ENCODE measurements around the gene KIAA0930.

KIAA0930 gene

DNA sequence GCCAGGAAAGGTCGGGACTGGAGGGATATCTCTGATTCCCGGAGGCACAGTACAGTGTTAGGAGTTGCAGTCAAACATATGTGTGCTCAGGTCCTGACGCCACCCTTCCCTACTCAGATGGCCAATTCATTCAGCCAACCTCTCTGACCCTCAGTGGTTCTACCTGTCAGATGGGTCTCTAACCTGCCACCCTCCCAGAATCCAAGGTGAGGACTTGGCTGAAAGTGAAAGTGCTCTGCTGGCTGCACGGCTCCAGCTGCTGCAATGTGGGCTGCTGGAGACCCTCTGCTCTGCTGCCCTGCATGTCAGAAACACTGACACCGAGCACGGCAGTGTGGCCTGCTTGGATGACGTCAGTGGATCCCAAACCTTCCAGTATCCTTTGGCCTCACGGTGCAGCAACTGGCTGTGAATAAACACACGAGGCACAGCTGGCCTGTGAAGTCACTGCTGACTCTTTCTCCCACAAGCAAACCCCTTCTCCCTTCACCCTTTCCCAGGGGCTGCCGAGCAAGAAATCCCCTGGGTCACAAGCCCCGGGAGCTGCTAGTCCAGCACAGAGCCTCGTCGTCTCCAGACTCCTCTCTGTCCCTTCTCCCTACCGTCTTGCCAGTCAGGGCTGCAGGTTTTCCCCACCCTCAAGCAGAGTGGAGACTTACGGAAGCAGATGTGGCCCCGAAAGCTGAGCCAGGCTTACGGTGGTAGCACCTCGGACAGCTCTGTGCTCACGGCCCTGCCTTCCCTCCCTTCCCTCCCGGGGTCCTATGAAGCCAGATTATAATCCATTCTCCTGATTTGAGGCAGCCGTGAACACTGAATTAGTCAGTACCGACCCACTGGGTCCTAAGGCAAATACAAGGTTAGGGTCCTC lies 24.3 kb downstream of the KIAA0930 start:
- no peak for DNase-seq (ENCODE audit: low read depth)

DNA sequence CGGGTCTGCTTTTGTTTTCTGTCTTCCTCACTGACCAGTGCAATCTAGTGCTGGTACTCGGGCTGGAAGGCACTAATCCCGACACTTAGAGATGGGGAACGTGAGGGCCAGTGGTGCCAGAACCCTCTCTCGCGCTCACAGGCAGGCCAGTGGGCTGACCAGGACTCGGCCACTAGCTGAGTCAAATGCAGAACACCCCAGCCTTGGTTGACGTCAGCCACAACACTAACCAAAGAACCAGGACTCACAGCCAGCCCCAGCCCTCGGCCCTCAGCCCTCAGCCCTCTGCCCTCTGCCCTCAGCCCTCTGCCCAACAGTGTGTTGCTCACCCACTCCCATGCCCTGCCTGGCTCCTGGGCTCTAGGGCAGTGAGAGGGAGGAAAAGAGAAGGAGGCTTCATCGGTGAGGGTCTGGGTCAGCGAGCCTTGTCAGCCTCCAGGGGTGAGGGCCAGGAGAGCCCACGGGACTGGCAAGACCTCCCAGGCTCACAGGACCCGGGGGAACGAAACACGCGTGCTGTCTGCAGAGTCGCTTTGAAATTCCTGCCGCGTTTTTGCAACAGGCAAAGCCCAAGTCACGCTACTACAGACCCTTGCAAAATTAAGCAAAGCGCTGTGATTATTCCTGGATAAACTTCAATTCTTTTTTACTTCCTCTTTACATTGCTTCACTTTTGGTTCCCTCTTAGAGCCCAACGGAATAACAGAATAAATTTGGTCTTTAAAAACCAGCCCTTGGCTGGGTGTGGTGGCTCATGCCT lies 27.5 kb downstream of the KIAA0930 start:
- no peak for DNase-seq (ENCODE audit: low read depth)

DNA sequence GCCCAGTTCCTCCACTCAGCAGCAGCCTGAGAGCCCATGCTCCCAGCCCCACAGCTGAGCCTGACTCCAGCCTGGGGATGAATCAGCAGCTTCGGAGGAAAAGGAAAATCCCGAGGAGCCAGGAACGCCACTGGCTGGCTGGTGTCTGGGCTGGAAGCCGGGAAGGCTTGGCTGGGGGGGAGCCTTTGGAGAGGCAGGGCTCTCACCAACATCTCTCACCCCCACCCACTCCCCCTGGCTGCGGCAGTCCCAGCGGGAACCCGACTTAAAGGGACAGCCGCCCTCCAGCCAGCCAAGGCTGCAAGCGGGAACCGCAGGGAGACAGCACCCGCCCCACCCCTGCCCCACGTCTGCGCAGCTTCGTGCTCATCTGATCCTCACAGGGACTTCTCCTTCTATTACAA lies 28.4 kb downstream of the KIAA0930 start:
- DNase-seq (ENCODE audit: low read depth): no peak

DNA sequence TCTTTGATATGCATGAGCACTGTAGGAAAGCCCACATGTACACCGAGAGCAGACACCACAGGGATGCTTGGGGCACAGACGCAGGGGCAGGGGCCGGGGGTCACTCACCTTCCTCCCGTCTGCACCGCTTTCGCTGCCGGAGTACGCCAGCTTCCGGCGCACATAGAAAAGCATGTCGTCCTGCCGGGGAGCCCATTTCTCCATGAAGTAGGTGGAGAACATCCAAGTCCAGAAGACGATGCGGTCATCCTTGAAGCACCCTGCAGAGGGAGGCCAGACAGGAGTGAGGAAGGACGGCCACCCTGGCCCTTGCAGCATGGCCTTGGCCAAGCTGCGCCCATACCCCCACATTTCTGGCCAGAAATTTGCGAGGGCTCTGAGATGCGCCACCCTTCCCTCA lies 28.8 kb downstream of the KIAA0930 start:
- DNase-seq (ENCODE audit: low read depth): no peak

DNA sequence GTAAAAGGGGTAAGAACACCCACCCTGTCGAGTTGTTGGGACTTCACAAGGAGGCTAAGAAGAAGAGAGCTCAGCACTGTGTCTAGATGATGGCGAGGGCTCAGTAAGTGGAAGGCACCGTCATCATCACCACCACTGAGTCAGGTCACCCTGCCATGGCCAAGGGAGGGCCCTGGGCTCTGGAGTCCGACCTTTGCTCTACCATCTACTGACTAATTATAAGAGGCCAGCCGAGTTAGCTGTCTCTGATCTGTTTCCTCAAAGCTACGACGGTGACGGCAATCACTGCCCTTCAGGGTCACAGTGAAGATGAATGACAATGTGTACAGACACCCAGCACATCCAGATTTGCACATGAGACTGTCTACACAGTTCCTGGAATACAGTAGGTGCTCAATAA lies 29.3 kb downstream of the KIAA0930 start:
- no peak for DNase-seq (ENCODE audit: low read depth)

DNA sequence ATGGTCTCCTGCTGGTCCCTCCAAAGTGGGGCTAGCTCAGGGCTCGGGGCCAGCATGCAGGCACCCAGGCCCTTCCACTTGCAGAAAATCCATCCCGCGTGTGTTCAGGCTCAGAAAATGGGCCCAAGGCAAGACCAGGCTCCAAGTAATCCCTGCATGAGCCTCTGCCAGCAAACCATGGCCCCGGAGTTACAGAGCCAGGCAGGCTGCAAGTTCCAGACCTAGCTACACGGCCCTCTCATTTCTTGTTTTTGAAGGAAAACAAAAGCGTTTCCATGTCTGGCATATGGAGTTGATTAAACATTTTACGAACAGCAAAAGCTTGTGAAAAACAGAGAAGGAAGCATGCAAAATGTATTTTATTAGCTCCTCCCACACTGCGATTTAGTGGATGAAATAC lies 29.7 kb downstream of the KIAA0930 start:
- DNase-seq (ENCODE audit: low read depth): no peak

DNA sequence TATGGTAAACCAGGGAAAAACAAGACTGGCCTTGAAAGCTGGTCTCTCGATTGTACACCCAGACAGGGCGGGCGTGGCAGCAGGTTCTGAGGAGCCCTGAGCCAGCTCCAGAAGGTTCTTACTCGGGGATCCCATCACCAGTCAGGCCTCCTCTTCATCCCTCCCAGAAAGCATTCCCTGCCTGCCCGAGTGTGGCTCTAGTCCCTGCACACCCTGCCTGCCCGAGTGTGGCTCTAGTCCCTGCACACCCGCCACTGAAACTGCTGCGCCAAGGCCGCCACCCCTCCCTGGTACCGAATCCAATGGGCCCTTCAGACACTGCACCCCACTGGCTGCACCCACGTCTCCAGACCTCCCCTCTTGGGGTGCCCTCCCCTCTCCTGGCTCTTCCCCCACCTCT lies 30.1 kb downstream of the KIAA0930 start:
- DNase-seq (ENCODE audit: low read depth): no peak

DNA sequence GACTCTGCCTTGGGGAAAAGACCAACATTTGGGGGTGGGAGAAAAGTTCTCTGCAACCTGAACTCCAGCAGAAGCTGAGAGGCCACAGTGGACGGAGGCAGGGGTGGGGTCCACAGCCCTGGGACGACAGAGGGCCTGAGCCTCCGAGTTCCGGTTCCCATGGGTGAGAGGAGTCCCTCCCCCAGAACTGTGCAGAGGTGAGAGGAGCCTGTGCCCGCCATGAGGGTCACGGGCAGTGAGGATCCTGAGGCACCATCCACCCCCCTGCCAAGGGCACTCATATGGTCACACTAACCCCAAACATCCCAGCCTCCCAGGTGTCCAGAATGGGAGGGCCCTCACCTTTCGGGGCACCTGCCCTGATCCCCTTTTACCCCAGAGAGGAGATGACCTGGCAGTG lies 30.5 kb downstream of the KIAA0930 start:
- no peak for DNase-seq (ENCODE audit: low read depth)

DNA sequence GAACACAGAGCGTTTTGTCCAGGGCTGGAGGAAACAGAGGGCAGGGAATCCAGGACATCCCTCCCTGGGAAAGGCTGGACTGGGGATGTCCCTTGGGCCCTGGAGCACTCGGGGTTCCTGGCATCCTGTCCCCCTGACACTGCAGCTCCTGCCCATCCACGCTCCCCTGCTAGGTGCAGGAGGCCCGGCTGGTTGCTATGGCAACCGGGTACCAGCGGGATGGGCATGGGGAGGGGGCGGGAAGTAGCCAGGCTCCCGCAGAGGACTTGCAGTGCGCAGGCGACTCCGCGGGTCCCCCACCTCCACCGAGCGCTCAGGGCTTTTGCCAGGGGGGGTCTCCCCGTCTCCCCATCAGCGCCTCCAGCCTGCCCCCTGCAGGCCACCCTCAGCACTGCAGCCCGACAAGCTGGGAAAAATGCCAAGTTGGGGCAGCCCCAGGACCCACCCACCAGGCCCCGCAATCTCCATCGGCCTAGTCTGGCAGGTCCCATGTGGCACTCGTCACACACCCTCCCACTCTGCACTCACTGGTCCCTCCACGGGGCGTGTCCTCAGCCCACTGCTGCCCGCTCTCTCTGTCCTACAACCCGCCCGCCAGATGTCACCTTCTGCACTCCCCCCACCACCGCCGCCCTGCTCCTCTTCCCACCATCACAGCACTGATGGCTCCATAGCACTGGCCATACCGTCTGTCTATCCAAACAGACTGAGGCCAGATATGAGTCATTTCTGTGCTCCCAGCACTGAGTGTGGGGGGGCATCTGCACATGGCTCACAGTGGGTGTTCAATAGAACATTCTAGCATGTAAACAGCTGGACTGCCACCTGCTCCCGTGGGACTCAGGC lies 31.5 kb downstream of the KIAA0930 start:
- no peak for DNase-seq (ENCODE audit: low read depth)

DNA sequence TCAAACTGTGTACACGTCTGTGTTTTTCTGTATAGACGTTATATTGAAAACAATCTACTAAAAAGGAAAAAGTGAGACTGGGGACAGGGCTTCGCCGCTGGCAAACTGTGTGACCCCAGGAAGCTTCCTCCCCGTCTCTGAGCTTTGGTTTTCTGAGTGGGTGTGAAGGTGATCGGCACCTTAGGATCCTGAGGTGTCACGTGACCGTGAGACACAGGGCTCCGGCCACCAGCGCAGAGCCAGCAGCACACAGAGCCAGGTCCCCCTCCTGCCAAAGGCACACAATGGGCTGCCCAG lies 32.0 kb downstream of the KIAA0930 start:
- no peak for DNase-seq (ENCODE audit: low read depth)

DNA sequence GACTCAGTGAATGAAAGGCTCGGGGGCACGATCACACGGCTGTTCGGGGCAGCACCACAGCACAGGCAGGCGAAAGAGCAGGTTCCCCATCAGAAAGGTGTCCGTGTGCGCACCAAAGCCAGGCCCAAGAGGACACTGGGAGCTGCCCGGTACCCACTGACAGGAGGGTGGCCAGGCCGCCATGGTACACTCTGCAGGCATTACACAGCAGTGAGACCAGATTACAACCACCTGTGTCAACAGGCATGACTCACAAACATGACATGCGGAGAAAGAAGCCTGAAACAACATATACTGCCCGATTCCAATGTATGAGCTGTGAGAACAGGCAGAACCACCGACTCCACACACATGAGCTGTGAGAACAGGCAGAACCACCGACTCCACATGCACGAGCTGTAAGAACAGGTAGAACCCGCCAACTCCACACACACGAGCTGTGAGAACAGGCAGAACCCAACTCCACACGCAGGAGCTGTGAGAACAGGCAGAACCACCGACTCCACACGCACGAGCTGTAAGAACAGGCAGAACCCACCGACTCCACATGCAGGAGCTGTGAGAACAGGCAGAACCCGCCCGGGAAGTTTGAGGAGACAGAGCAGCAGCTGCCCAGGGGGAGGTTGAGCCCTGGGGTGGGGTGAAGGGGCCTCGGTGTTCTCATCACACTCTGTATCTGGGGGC lies 32.6 kb downstream of the KIAA0930 start:
- DNase-seq (ENCODE audit: low read depth): no peak

DNA sequence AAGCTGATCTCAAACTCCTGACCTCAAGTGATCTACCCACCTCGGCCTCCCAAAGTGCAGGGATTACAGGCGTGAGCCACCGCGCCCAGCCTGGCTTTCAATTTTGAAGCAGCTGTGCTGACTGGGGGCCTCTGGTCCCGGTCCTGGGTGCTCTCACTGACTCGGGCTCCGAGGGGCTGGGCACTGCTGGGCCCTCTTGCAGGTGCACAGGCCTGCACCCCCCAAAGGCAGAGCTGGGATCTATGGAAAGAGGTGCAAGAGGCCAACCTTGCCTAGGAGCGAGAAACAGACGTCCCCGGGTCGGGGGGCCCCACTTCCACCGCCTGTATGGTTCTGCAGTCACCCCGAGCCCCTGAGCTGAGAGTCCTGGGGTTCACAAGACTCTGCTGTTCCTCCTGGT lies 33.2 kb downstream of the KIAA0930 start:
- DNase-seq (ENCODE audit: low read depth): no peak

DNA sequence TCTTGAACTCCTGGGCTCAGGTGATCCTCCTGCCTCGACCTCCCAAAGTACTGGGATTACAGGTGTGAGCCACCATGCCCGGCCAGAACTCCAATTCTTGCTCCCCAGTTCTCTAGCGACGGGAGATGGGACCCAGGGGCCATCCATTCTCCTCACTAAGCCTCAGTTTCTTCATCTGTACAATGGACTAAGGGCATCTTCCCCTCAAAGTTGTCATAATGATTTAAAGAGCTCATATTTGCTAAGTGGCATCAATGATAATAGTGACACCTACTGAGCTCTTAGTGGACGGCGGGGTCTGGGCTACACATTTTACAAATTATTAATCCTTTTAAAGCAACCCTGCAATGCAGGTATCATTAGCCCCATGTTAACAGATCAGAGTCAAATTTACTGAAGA lies 34.5 kb downstream of the KIAA0930 start:
- no peak for DNase-seq (ENCODE audit: low read depth)

DNA sequence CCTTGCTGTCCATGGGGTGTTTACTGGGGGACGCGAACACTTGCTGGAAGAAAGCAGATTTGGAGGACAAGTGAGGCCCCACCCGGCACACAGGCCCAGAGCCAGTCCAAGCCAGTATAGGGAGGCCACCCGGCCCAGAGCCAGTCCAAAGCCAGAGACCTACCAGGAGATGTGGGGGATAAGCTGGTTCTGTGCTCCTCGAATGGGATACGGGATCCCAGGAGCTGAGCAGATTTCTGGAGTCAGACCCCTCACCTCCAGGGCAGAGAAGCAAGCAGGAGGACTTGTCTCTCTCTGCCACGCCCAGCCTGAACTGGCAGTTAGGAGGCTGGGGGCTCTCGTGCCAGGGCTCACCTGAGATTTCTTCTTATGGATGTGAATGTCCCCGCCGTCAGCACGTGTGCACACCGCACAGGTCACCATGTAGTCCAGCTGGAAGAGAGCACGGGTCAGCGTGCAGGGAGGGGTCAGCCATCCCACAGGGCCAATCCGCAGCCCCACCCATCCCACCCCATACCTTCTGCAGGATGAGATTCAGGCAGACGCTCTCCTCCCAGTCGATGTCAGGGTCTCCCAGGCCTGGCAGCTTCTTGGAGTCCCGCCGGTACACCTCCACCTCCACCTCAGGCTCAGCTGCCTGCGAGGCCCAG lies 35.3 kb downstream of the KIAA0930 start:
- DNase-seq (ENCODE audit: low read depth): no peak

DNA sequence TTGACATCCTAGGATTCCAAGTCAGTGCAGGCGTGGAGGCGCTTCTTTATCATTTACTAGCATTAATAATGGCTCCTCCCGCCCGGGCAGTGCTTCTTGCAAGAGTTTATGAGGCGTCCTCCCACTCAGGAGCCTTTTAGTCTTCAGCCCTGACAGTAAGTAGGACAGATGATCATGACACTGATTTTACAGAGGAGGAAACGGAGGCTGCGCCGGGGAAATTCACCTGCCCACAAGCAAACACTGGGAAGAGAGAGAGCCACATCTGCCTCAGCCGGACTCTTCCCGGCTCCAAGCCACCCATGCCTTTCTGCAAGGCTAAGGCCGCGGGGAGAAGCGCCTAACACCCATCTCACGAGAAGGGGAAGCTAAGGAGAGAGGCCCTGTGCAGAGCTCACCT lies 35.9 kb downstream of the KIAA0930 start:
- DNase-seq (ENCODE audit: low read depth): no peak

DNA sequence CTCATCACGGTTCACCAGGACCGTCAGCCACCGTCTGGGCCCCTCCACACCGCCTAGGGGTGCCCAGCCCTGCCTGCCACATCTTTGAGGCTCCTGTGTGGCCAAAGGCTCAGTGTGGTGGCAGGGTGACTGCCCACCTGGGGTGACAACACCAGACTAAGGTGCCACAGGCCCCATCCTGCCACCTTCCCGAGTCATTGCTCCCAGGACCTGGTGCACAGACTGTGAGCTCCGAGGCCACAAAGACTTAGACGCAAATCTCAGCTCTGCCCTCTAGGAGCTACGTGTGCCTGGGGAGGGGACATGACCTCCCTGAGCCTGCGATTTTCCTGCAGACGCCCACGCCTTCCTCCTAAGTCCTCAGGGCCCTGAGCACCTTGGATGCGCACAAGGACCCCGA lies 36.5 kb downstream of the KIAA0930 start:
- DNase-seq (ENCODE audit: low read depth): no peak

DNA sequence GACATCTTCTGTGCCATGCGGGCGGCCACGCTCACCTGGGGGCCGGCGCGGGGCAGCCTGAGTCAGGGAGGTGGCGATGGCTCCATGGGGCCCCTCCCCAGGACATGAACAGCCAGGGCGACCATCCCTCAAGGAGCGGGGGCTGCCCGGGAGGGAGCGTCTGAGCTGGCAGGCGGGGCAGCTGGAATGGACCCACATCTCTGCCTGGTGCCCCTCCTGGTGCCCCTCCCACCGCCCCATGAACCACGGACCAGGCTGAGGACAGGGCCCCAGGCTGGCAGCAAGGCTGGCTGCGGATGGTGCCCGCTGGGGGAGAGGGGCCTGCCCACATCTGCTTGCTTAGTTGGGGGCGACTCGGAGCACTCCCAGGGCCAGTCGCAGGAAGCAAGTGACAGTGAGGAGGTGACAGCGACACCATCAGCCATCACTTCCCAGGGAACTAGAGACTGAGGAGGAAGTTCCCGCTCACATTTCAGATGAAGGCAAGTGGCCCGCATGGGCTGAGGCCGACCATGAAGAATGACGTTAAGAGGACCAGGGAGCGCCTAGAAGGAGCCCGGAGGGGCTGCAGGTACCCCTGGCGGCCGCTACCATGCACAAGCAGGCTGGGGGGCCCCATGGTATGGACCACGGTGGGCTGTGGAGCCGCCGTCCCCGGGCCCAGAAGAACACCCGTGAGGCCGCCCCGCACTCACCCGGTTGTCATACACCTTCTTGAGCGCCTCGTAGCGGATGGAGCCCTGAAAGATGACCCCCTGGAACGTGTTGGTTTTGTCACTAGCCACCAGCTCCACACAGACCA lies 37.3 kb downstream of the KIAA0930 start:
- DNase-seq (ENCODE audit: low read depth): no peak

DNA sequence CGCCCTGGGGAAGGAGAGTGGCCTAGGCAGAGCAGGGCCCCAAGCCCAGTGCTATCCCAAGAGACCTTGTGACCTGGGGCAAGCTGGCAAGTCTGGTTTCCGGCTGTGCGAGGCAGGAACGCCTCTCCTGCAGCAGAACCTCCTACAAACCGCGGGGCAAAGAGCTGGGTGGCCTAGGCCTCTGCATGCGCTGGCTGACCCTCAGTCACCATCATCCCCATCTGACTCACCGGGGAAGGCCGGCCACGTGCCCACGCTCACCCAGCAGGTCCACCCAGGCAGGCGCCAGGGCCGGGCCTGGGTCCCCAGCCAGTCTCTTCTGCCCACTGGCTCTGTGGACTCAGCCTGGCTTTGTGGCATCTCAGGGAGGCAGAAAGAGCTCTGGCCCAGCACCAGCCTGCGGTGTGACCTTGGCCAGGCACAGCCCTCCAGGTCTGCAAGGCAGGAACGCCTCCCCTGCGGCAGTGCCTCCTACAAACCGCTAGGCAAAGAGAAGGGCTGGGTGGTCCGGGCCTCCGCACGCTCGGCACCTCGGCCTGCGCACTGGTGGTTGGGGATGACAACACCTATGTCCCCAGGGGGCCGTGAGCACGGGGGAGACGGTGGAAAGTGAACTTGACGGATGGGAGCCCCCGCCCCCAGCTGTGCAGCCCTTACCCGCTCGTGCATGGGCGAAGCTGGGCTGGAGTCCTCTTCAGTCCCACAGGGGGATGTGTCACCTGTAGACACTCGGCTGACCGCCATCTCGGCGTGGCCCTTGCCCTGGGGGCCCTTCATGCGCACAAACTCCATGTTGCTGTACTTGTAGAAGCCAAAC lies 38.2 kb downstream of the KIAA0930 start:
- no peak for DNase-seq (ENCODE audit: low read depth)

DNA sequence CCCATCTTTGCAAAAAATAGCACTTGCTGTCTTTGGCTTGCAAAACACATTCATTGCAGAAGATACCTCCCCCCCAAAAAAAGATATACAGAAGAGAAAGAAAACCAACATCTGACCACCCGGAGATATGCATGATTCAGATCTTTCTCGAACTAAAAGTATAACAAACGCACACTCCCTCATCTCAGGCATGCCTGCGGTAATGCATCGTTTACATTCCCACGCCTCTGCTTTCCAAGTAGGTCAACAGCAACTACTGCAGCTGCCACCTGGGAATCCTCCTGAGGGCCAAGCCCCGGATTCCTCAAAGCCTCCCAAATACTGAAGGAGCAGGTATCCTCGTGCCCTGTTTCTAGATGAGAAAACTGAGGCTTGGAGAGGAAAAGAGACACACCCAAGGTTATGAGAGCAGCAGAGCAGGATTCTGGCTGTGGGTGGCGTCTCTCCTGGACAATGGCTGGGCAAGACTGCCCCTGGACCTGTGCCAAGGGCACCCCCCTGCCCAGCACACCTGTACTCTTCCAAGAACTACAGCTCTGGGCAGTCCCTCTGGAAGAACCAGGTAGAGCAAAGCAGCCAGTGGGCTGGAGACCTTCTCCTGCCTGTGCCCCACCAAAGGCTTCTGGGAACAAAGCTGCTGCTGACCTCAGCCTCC lies 38.9 kb downstream of the KIAA0930 start:
- DNase-seq (ENCODE audit: low read depth): no peak

Measured in stimulated activated CD8-positive, alpha-beta memory T cell treated with anti-CD3 and anti-CD28 coated beads, Interleukin-15, amount 100 ng/mL, for 1 hour (primary cell).